IMR-90 (cell line): ENCODE results near the gene HORMAD1. TPM values are rescaled to one million over a fixed set of nuclear protein-coding genes. Genes with fewer than 3 reads are reported as not detected.

Experiments
- ATAC-seq: fragments of 200-7000 bp; cut with Tn5 transposase; 2 replicates; pipeline ENCODE4 v1.9.1; 2020; ENCODE audit warnings: low read depth, mild to moderate bottlenecking, moderate library complexity
- BruUV-seq: library from RNA; stranded (reverse); fragments of 400-500 nt; replicated peaks from 2 replicates; lab custom pipeline; 2021; lab: Mats Ljungman, UMichigan
- CTCF ChIA-PET: fragments of 300-600 bp; formaldehyde crosslinking; extraction: SDS; loops from one replicate; lab custom pipeline; 2021; ENCODE audit warnings: antibody characterized with exemption; lab: Yijun Ruan, JAX
- POLR2A ChIA-PET: fragments of 300-600 bp; sonication (Branson Sonifier 250); formaldehyde crosslinking; loops from one replicate; lab custom pipeline; 2022; ENCODE audit warnings: antibody characterized with exemption; ENCODE audit not compliant: unreplicated experiment; lab: Charles Lee
- DNase-seq: peaks from one replicate; pipeline ENCODE4 v3.0.0; 2013
- H2AFZ ChIP-seq: replicated peaks from 2 replicates; pipeline ENCODE3; 2013; ENCODE audit warnings: low read length, mild to moderate bottlenecking; ENCODE audit not compliant: poor library complexity
- H2AK5ac ChIP-seq: 2 replicates; pipeline ENCODE4 v1.6.1; 2013; ENCODE audit warnings: low read depth, low read length, inconsistent platforms
- H2AK9ac ChIP-seq: replicated peaks from 2 replicates; pipeline ENCODE3; 2013; ENCODE audit warnings: mild to moderate bottlenecking, low read depth, low read length, moderate library complexity; ENCODE audit not compliant: poor library complexity
- H2BK120ac ChIP-seq: 2 replicates; pipeline ENCODE4 v1.6.1; 2013; ENCODE audit warnings: low read depth, low read length, inconsistent platforms
- H2BK15ac ChIP-seq: 3 replicates; pipeline ENCODE4 v1.6.1; 2013; ENCODE audit warnings: low read depth, low read length, inconsistent platforms
- H2BK20ac ChIP-seq: 2 replicates; pipeline ENCODE4 v1.6.1; 2013; ENCODE audit warnings: low read depth, mild to moderate bottlenecking, inconsistent platforms, low read length, moderate library complexity
- H2BK5ac ChIP-seq: 2 replicates; pipeline ENCODE4 v1.6.1; 2013; ENCODE audit warnings: mild to moderate bottlenecking, low read depth, low read length, inconsistent platforms; ENCODE audit not compliant: poor library complexity, severe bottlenecking
- H3K14ac ChIP-seq: replicated peaks from 2 replicates; pipeline ENCODE4 v1.6.1; 2013; ENCODE audit warnings: low read depth, low read length, inconsistent platforms
- H3K18ac ChIP-seq: 2 replicates; pipeline ENCODE4 v1.6.1; 2013; ENCODE audit warnings: low read depth, low read length, control low read depth
- H3K23ac ChIP-seq: 2 replicates; pipeline ENCODE4 v1.6.1; 2013; ENCODE audit warnings: low read depth, low read length, inconsistent platforms
- H3K27ac ChIP-seq: 2 replicates; pipeline ENCODE4 v1.5.1; 2013; ENCODE audit warnings: mild to moderate bottlenecking, control low read depth, low read length; ENCODE audit not compliant: insufficient read depth
- H3K27me3 ChIP-seq: 2 replicates; pipeline ENCODE4 v1.6.1; 2013; ENCODE audit warnings: low read length; ENCODE audit not compliant: control insufficient read depth, insufficient read depth
- H3K36me3 ChIP-seq: 2 replicates; pipeline ENCODE4 v1.6.1; 2013; ENCODE audit warnings: low read length, mixed read lengths; ENCODE audit not compliant: control insufficient read depth, insufficient read depth
- H3K4ac ChIP-seq: 2 replicates; pipeline ENCODE4 v1.6.1; 2013; ENCODE audit warnings: low read depth, low read length, inconsistent platforms
- H3K4me1 ChIP-seq: 2 replicates; pipeline ENCODE4 v1.6.1; 2013; ENCODE audit warnings: low read length, mixed read lengths; ENCODE audit not compliant: control insufficient read depth, insufficient read depth
- H3K4me2 ChIP-seq: 2 replicates; pipeline ENCODE4 v1.6.1; 2013; ENCODE audit warnings: low read depth, mild to moderate bottlenecking, control low read depth, low read length, moderate library complexity
- H3K4me3 ChIP-seq: 2 replicates; pipeline ENCODE4 v1.5.1; 2013; ENCODE audit warnings: low read depth, mild to moderate bottlenecking, control low read depth, low read length, moderate library complexity; ENCODE audit not compliant: insufficient read depth
- H3K56ac ChIP-seq: 2 replicates; pipeline ENCODE4 v1.6.1; 2013; ENCODE audit warnings: low read length, inconsistent platforms; ENCODE audit not compliant: insufficient read depth; ENCODE audit errors: extremely low read depth
- H3K79me1 ChIP-seq, 2 experiments: 2 replicates each; pipeline ENCODE4 v1.6.1; 2013; ENCODE audit warnings: low read length in 2 of 2, inconsistent platforms in 1 of 2, low read depth in 1 of 2
- H3K9ac ChIP-seq: 2 replicates; pipeline ENCODE4 v1.6.1; 2013; ENCODE audit warnings: low read depth, low read length, control low read depth
- H3K9me1 ChIP-seq: 2 replicates; pipeline ENCODE4 v1.6.1; 2013; ENCODE audit warnings: low read length, inconsistent platforms; ENCODE audit not compliant: insufficient read depth
- H3K9me3 ChIP-seq: 2 replicates; pipeline ENCODE4 v1.6.1; 2013; ENCODE audit warnings: low read length; ENCODE audit not compliant: control insufficient read depth, insufficient read depth
- H4K20me1 ChIP-seq: 2 replicates; pipeline ENCODE4 v1.6.1; 2013; ENCODE audit warnings: low read length, inconsistent platforms; ENCODE audit not compliant: insufficient read depth
- H4K5ac ChIP-seq: 2 replicates; pipeline ENCODE4 v1.6.1; 2013; ENCODE audit warnings: mild to moderate bottlenecking, low read depth, low read length, control low read depth
- H4K8ac ChIP-seq, 2 experiments: 2 replicates each; pipeline ENCODE4 v1.6.1; 2013; ENCODE audit warnings: low read depth in 2 of 2, low read length in 2 of 2, control low read depth in 1 of 2, inconsistent platforms in 1 of 2
- H4K91ac ChIP-seq: 2 replicates; pipeline ENCODE4 v1.6.1; 2013; ENCODE audit warnings: low read depth, low read length, inconsistent platforms; ENCODE audit not compliant: insufficient read depth
- BHLHE40 ChIP-seq: fragments of 150-350 bp; IDR thresholded peaks from 2 replicates; pipeline ENCODE4 v1.6.1; 2016; ENCODE audit warnings: mild to moderate bottlenecking, low read depth, low read length
- CEBPB ChIP-seq: IDR thresholded peaks from 2 replicates; pipeline ENCODE4 v1.6.1; 2012; ENCODE audit warnings: low read depth, low read length, improper control_type of control experiment
- CHD1 ChIP-seq: IDR thresholded peaks from 2 replicates; pipeline ENCODE4 v1.6.1; 2012; ENCODE audit warnings: low read depth, low read length, improper control_type of control experiment
- CTCF ChIP-seq: conservative IDR thresholded peaks from 2 replicates; pipeline ENCODE4 v1.5.1; 2012; ENCODE audit warnings: mild to moderate bottlenecking, low read depth, low read length, improper control_type of control experiment
- FOS ChIP-seq: fragments of 150-350 bp; IDR thresholded peaks from 2 replicates; pipeline ENCODE4 v1.6.1; 2016; ENCODE audit warnings: low read depth, low read length
- MAFK ChIP-seq: IDR thresholded peaks from 2 replicates; pipeline ENCODE4 v1.6.1; 2012; ENCODE audit warnings: low read depth, low read length, improper control_type of control experiment
- MAZ ChIP-seq: IDR thresholded peaks from 2 replicates; pipeline ENCODE4 v1.6.1; 2012; ENCODE audit warnings: low read depth, mild to moderate bottlenecking, low read length, improper control_type of control experiment, moderate library complexity, borderline replicate concordance
- MXI1 ChIP-seq: IDR thresholded peaks from 2 replicates; pipeline ENCODE4 v1.6.1; 2012; ENCODE audit warnings: low read depth, mild to moderate bottlenecking, low read length, moderate library complexity, borderline replicate concordance
- NFE2L2 ChIP-seq: fragments of 150-350 bp; IDR thresholded peaks from 2 replicates; pipeline ENCODE4 v1.6.1; 2016; ENCODE audit warnings: low read depth, mild to moderate bottlenecking, low read length
- POLR2A ChIP-seq: IDR thresholded peaks from 2 replicates; pipeline ENCODE4 v1.6.1; 2012; ENCODE audit warnings: mild to moderate bottlenecking, low read depth, low read length
- RAD21 ChIP-seq: IDR thresholded peaks from 2 replicates; pipeline ENCODE4 v1.6.1; 2012; ENCODE audit warnings: low read length, improper control_type of control experiment
- RFX5 ChIP-seq: IDR thresholded peaks from 2 replicates; pipeline ENCODE4 v1.8.0; 2012; ENCODE audit warnings: low read depth, mild to moderate bottlenecking, low read length, moderate library complexity
- SMC3 ChIP-seq: fragments of 150-350 bp; IDR thresholded peaks from 2 replicates; pipeline ENCODE4 v1.6.1; 2016; ENCODE audit warnings: low read depth, mild to moderate bottlenecking, antibody characterized with exemption, low read length, moderate library complexity
- USF2 ChIP-seq: fragments of 150-350 bp; IDR thresholded peaks from 2 replicates; pipeline ENCODE4 v1.6.1; 2017; ENCODE audit warnings: mild to moderate bottlenecking, antibody characterized with exemption, low read length, low read depth
- WGBS, 2 experiments: methylation state at CpG; one replicate each; pipeline versions ENCODE4 v1.1.5 to v1.1.7; 2013; ENCODE audit warnings: missing lambda C conversion rate in 2 of 2; ENCODE audit not compliant: insufficient read length in 1 of 2; ENCODE audit errors: extremely low coverage in 2 of 2; 5-methylcytosine and 5-hydroxymethylcytosine counted together
- dilution Hi-C: fragments of 300-500 bp; cut with HindIII; formaldehyde crosslinking; loops from one replicate; pipeline ENCODE4 v1.14.3; 2018; ENCODE audit warnings: low sequenced_read_pairs; ENCODE audit not compliant: unreplicated experiment
- in situ Hi-C: fragments of 300-500 bp; cut with MboI; formaldehyde crosslinking; loops from 3 replicates; pipeline ENCODE4 v1.14.3; 2019; ENCODE audit warnings: low sequenced_read_pairs, inconsistent platforms, mixed read lengths
- intact Hi-C: fragments of 100-400 bp; cut with micrococcal nuclease; formaldehyde crosslinking; loops from 2 replicates; pipeline ENCODE4 v1.10.0; 2022
- polyA plus RNA-seq, 3 experiments: library from polyadenylated mRNA; depleted of rRNA; stranded (reverse); fragments of >200 nt; gene quantifications; 2 replicates each; pipeline ENCODE4 v1.2.3, GENCODE V29; 2012; ENCODE audit warnings: low replicate concordance in 1 of 3
- total RNA-seq: library from RNA; depleted of rRNA; stranded (reverse); fragments of >200 nt; gene quantifications from 2 replicates; pipeline ENCODE4 v1.2.3, GENCODE V29; 2012
- TF ChIP-seq, protein P1 (sequence below): fragments of 150-350 bp; IDR thresholded peaks from 2 replicates; pipeline ENCODE4 v1.6.1; 2016; ENCODE audit warnings: low read depth, mild to moderate bottlenecking, low read length, moderate library complexity, borderline replicate concordance

The HORMAD1 gene
- total and polyA plus RNA-seq, 2 of the 4 experiments (the other 2 are of a cell fraction) = not detected

GRCh38 chr1:150720098-150720497 lies 597 bp downstream of the HORMAD1 start:
- Histone ChIP-seq H2AK9ac (no peak overlapping the region), H3K4me3 (no peak overlapping the region), H2AFZ (no peak overlapping the region), H3K56ac (no peak overlapping the region), H3K27me3 (no peaks in the 10 kb centered on the region), H4K20me1 (no peaks in the 10 kb centered on the region), H3K9me1 (no peaks in the 10 kb centered on the region), H3K4me2 (no peak overlapping the region), H3K4ac (no peak overlapping the region), H3K23ac (no peak overlapping the region), H4K8ac (no peak overlapping the region), H3K36me3 (no peaks in the 10 kb centered on the region), H2BK20ac (no peak overlapping the region), H2BK120ac (no peak overlapping the region), H3K9ac (no peak overlapping the region), H3K4me1 (no peaks in the 10 kb centered on the region), H3K18ac (no peak overlapping the region), H3K27ac (no peak overlapping the region), H2BK15ac (no peak overlapping the region), H3K14ac (no peak overlapping the region), H4K91ac (no peak overlapping the region), H3K79me1 (no peaks in the 10 kb centered on the region), H4K5ac (no peak overlapping the region), H2AK5ac (no peak overlapping the region), H2BK5ac (no peak overlapping the region), H3K9me3 (no peaks in the 10 kb centered on the region)
- ChIA-PET CTCF (no interaction called here), POLR2A (no interaction called here)
- no peak for DNase-seq
- in situ Hi-C loops = no loop called here
- TF ChIP-seq USF2 = no peak
- no peak for TF ChIP-seq RFX5
- no peak for TF ChIP-seq SMC3
- no peak for TF ChIP-seq MAFK
- TF ChIP-seq BHLHE40 = no peak
- TF ChIP-seq CHD1 = no peak
- TF ChIP-seq, protein P1, sequence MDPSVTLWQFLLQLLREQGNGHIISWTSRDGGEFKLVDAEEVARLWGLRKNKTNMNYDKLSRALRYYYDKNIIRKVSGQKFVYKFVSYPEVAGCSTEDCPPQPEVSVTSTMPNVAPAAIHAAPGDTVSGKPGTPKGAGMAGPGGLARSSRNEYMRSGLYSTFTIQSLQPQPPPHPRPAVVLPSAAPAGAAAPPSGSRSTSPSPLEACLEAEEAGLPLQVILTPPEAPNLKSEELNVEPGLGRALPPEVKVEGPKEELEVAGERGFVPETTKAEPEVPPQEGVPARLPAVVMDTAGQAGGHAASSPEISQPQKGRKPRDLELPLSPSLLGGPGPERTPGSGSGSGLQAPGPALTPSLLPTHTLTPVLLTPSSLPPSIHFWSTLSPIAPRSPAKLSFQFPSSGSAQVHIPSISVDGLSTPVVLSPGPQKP = no peak
- TF ChIP-seq CEBPB = no peak
- no peak for TF ChIP-seq MXI1
- no peak for TF ChIP-seq FOS
- TF ChIP-seq NFE2L2 = no peak
- TF ChIP-seq MAZ = no peak
- TF ChIP-seq CTCF = no peak
- TF ChIP-seq POLR2A = no peak
- no peak for TF ChIP-seq RAD21
- BruUV-seq = no TSS peak
- 92% methylated on average over 9 of the region's 21 CpGs; no CpG with 5 or more reads in 1 of the 2 experiments for WGBS, 2 experiments
- dilution Hi-C loops = no loop called here
- ATAC-seq = no peak
- intact Hi-C loops = no loop called here
